K562 (cell line): ENCODE data around the gene AGRN. TPM values are rescaled to one million over a fixed set of nuclear protein-coding genes. Genes with fewer than 3 reads are reported as not detected.

Experiments
- BMI1 ChIP-seq: fragments of 150-350 bp; IDR thresholded peaks from 2 replicates; pipeline ENCODE4 v1.6.1; 2014; ENCODE audit warnings: low read length
- C11orf30 ChIP-seq: fragments of 450-650 bp; IDR thresholded peaks from 2 replicates; pipeline ENCODE4 v1.6.1; 2016; ENCODE audit warnings: low read depth, mild to moderate bottlenecking
- CEBPB ChIP-seq: fragments of 450-650 bp; IDR thresholded peaks from 2 replicates; pipeline ENCODE4 v1.6.1; 2016; ENCODE audit warnings: missing genetic modification characterization, missing compliant biosample characterization
- ELF2 ChIP-seq: fragments of 250-450 bp; sonication (Bioruptor Pico); IDR thresholded peaks from 2 replicates; pipeline ENCODE4 v1.5.0; 2021; ENCODE audit warnings: mild to moderate bottlenecking
- FOXM1 ChIP-seq, 2 experiments: fragments of 450-650 bp in 1 of 2; sonication (generic) in 1 of 2; formaldehyde crosslinking in 1 of 2; IDR thresholded peaks; 2 replicates each; pipeline versions ENCODE4 v1.6.1 to v1.9.0; 2017 to 2022; ENCODE audit warnings: low read depth in 2 of 2, mild to moderate bottlenecking in 2 of 2, missing genetic modification reagents in 1 of 2, moderate library complexity in 1 of 2
- HEY1 ChIP-seq: fragments of 250-450 bp; sonication (Bioruptor Pico); IDR thresholded peaks from 2 replicates; pipeline ENCODE4 v1.5.0; 2020; ENCODE audit warnings: mild to moderate bottlenecking, moderate library complexity, borderline replicate concordance
- MTA2 ChIP-seq: fragments of 450-650 bp; IDR thresholded peaks from 2 replicates; pipeline ENCODE4 v1.6.1; 2016; ENCODE audit warnings: low read depth
- MTF1 ChIP-seq: fragments of 250-450 bp; sonication (Bioruptor Pico); IDR thresholded peaks from 2 replicates; pipeline ENCODE4 v1.9.0; 2021; ENCODE audit warnings: moderate library complexity, mild to moderate bottlenecking, inconsistent platforms, borderline replicate concordance
- RBM17 ChIP-seq: fragments of 200-400 bp; formaldehyde crosslinking; IDR thresholded peaks from 2 replicates; pipeline ENCODE4 v1.6.1; 2017; ENCODE audit warnings: low read depth, mild to moderate bottlenecking, low read length, borderline replicate concordance
- SMARCC2 ChIP-seq: fragments of 450-650 bp; IDR thresholded peaks from 2 replicates; pipeline ENCODE4 v1.6.1; 2017; ENCODE audit warnings: antibody characterized with exemption, moderate library complexity, mild to moderate bottlenecking, low read depth
- SREBF2 ChIP-seq: sonication (generic); formaldehyde crosslinking; IDR thresholded peaks from 2 replicates; pipeline ENCODE4 v1.4.0; 2020; ENCODE audit warnings: mild to moderate bottlenecking, missing genetic modification reagents
- TSHZ1 ChIP-seq: fragments of 250-450 bp; sonication (Bioruptor Pico); IDR thresholded peaks from 2 replicates; pipeline ENCODE4 v1.4.0; 2020; ENCODE audit warnings: mild to moderate bottlenecking, moderate library complexity
- XRCC4 ChIP-seq: IDR thresholded peaks from one replicate; pipeline ENCODE4 v1.6.1; 2011; ENCODE audit not compliant: insufficient read depth, insufficient read length; ENCODE audit errors: extremely low read depth
- ZNF232 ChIP-seq: sonication (generic); formaldehyde crosslinking; IDR thresholded peaks from 2 replicates; pipeline ENCODE4 v1.8.0; 2022; ENCODE audit warnings: mild to moderate bottlenecking, missing genetic modification reagents
- ZNF282 ChIP-seq: sonication (generic); formaldehyde crosslinking; IDR thresholded peaks from 2 replicates; pipeline ENCODE4 v1.8.1; 2023; ENCODE audit warnings: missing genetic modification reagents
- ZNF707 ChIP-seq: fragments of 250-450 bp; sonication (Bioruptor Pico); conservative IDR thresholded peaks from 2 replicates; pipeline ENCODE4 v1.8.0; 2022; ENCODE audit warnings: inconsistent platforms, mild to moderate bottlenecking, moderate library complexity
- polyA plus RNA-seq, 8 experiments: library from polyadenylated mRNA; depleted of rRNA in 4 of 8; stranded (reverse) in 5 of 8; unstranded in 3 of 8; fragments of >200 nt; fragmentation: Nextera tagmentation in 2 of 8; fragmentation: Illumina TruSeq in 1 of 8; extraction: Ambion mirVana in 2 of 8; extraction: Trizol in 1 of 8; gene quantifications; 2 replicates each; pipeline versions ENCODE4 v1.2.1 to v1.2.3, GENCODE V29; 2011 to 2014; ENCODE audit warnings: inconsistent platforms in 1 of 8, missing spikeins in 1 of 8
- total RNA-seq, 7 experiments: library from RNA; depleted of rRNA in 6 of 7; stranded (reverse); fragments of >200 nt in 6 of 7; fragmentation: Illumina TruSeq in 2 of 7; extraction: Trizol in 2 of 7; gene quantifications; 2 replicates each; pipeline versions ENCODE4 v1.2.1 to v1.2.3, GENCODE V29; 2011 to 2021; ENCODE audit warnings: low replicate concordance in 1 of 7
- TF ChIP-seq, protein P1 (sequence below), 3 experiments: fragments of 200-800 bp in 1 of 3; fragments of 250-450 bp in 1 of 3; fragments of 450-650 bp in 1 of 3; sonication (Bioruptor Pico) in 1 of 3; sonication (Bioruptor generic) in 1 of 3; formaldehyde crosslinking in 1 of 3; IDR thresholded peaks; 2 replicates each; pipeline versions ENCODE4 v1.6.1 to v1.8.0; 2016 to 2022; ENCODE audit warnings: mild to moderate bottlenecking in 2 of 3, missing genetic modification characterization in 2 of 3, missing compliant biosample characterization in 1 of 3, moderate library complexity in 1 of 3
- TF ChIP-seq, protein P2 (sequence below): fragments of 200-800 bp; sonication (Bioruptor generic); IDR thresholded peaks from 2 replicates; pipeline ENCODE4 v1.6.1; 2017; ENCODE audit warnings: missing genetic modification characterization, missing compliant biosample characterization

Gene AGRN
- total and polyA plus RNA-seq, 9 of the 15 experiments (the other 6 are each of a cell fraction or from before 2014, with no cell fraction given) = 0.04 to 111 (median 18.1) TPM

DNA sequence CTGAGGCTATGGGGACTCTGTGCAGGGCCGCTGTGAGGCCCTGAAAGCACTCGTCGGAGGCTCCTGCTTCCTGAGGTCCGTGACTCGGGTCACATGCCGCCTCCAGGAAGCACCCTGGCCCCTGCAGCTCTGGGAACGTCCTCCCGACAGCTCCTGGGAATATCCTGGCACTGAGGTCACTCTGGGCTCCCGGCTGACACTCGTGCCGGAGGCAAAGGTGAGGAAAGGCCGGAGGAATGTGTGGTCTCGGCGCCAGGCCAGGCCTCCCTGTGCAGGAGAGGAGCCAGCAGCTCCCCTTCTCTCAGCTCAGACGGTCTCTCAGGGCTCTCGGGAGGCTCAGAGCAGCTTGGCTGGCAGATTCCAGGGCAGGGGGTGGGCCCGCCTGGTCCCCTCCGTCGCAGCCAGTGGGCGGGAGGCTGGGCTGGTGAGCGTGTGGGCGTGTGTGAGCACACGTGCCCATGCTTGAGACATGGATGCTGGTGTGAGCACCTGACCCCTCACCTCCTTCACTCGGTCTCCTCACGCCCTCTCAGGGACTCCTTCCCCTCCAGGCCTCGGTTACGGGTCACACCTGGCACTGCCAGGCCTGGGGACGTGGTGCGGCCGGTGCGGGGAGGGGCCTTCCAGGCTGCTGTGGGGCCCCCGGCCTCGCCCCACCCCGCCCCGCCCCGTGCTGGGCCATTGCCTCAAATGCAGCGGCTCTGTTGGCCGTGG is 59.6 kb downstream of the AGRN start (continued):
- TF ChIP-seq FOXM1 (IDR thresholded peaks at IDR 0.05; ENCODE audit: low read depth) (no peak), FOXM1 (CRISPR knock-in tag; IDR thresholded peaks at IDR 0.05; ENCODE audit: low read depth) (no peak), BMI1 (no peak), RBM17 (no peak), SMARCC2 (no peak), MTF1 (CRISPR knock-in tag) (no peak), ELF2 (CRISPR knock-in tag) (no peak), SREBF2 (CRISPR knock-in tag) (no peak), XRCC4 (no peak), HEY1 (CRISPR knock-in tag) (no peak), ZNF232 (CRISPR knock-in tag) (no peak), C11orf30 (no peak), MTA2 (no peak), ZNF707 (CRISPR knock-in tag) (no peak), ZNF282 (CRISPR knock-in tag) (no peak), TSHZ1 (CRISPR knock-in tag) (no peak), CEBPB (tag) (no peak)
- TF ChIP-seq, protein P1, sequence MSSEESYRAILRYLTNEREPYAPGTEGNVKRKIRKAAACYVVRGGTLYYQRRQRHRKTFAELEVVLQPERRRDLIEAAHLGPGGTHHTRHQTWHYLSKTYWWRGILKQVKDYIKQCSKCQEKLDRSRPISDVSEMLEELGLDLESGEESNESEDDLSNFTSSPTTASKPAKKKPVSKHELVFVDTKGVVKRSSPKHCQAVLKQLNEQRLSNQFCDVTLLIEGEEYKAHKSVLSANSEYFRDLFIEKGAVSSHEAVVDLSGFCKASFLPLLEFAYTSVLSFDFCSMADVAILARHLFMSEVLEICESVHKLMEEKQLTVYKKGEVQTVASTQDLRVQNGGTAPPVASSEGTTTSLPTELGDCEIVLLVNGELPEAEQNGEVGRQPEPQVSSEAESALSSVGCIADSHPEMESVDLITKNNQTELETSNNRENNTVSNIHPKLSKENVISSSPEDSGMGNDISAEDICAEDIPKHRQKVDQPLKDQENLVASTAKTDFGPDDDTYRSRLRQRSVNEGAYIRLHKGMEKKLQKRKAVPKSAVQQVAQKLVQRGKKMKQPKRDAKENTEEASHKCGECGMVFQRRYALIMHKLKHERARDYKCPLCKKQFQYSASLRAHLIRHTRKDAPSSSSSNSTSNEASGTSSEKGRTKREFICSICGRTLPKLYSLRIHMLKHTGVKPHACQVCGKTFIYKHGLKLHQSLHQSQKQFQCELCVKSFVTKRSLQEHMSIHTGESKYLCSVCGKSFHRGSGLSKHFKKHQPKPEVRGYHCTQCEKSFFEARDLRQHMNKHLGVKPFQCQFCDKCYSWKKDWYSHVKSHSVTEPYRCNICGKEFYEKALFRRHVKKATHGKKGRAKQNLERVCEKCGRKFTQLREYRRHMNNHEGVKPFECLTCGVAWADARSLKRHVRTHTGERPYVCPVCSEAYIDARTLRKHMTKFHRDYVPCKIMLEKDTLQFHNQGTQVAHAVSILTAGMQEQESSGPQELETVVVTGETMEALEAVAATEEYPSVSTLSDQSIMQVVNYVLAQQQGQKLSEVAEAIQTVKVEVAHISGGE (CRISPR knock-in tag; IDR thresholded peaks at IDR 0.05) = no peak
- TF ChIP-seq, protein P2, sequence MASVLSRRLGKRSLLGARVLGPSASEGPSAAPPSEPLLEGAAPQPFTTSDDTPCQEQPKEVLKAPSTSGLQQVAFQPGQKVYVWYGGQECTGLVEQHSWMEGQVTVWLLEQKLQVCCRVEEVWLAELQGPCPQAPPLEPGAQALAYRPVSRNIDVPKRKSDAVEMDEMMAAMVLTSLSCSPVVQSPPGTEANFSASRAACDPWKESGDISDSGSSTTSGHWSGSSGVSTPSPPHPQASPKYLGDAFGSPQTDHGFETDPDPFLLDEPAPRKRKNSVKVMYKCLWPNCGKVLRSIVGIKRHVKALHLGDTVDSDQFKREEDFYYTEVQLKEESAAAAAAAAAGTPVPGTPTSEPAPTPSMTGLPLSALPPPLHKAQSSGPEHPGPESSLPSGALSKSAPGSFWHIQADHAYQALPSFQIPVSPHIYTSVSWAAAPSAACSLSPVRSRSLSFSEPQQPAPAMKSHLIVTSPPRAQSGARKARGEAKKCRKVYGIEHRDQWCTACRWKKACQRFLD (CRISPR knock-in tag) = no peak
